ENCODE results near the gene HOXC5. TPM values are rescaled to one million over a fixed set of nuclear protein-coding genes. Genes with fewer than 3 reads are reported as not detected.
"Not testable (repeated sequence)": the region's sequence is repeated elsewhere in the genome, so short reads cannot be mapped to it uniquely, and the experiment has no call there.

HOXC5 gene
- polyA plus RNA-seq, 3 donors: 2.0 to 4.3 (median 2.3) TPM

DNA sequence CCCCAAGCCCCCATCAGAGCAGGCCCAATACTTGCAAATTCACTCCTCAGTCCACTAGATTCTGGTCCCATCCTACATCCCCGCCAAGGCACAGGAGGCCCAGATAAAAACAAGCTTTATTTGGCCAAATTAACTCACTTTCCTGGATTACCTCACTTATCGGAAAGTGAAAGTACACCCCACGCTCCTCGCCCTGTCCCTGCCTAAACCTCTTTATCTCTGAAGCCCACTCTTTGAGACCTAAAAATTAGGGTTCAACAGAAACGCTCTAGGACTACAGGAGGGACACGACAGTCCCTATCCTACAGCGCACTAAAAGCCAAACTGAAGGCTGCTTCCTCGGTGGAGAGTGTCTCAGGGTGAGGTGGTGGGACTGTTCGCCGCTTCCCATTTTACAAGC, 45.0 kb downstream of the HOXC5 start:
- not testable (repeated sequence) for DNase-seq (ENCODE audit: extremely low read depth in 1 of 11, low read depth in 9 of 11, low spot score in 4 of 11)

DNA sequence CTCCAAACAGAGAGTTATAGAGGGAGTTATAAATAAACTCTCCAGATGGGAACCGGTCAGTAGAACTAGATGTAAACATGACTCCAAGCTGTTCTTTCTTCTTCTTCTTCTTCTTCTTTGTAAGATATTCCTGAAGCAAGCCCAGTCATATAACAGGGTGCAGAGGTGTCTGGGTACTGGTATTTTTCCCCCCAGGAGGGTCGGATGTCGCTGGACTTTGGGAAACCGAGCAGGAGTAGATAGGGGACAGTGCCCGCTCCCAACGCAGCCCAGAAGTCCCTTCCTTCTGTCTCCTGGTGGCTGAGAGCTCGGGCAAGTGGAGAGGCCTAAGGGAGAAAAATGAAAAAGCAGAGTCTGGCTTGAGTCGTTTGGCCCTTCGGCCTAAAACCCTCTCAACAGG, 46.3 kb downstream of the HOXC5 start:
- not testable (repeated sequence) for DNase-seq (ENCODE audit: extremely low read depth in 1 of 11, low read depth in 9 of 11, low spot score in 4 of 11)

DNA sequence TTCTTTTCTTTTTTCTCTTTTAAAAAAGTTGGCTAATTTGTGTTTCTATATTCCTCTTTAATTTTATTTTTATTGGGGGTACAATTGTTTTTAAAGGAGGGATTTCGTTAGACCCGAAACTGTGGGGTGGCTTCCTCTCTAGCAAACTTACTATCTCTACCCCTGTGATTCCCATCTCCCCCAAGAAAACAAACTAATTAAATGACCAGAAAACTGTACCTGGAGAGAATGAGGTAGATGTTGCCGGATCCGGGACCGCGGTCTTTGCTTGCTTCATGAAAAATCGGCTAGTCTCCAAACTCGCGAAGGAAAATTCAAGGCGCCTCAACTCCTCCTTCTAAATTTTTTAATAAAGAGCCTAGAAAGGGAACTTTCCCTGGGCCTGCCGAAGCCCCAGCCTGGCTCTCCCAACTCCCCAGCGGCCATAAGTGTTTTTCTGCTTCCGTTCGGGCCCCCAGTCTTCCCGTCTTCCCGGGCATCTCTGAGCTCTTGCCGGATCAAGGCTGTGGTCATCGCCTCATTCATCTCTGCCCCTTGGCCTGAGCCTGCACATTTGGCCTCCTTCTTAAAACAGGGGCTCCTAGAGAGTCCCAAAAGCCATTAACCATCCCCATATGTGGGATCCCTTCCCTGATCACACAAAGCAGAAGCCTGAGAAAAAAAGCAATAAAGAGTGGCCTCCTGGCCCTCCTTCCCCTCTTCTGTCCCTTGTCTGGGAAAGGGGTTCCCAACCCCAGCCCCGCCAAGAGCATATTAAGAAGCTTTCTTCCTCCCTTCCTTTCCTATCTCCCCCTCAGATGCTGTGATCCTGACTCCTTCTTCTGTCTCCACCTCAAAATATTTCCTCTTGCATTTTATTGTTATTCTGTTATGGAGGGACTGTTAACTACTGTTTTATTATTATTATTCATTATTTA, 47.4 kb downstream of the HOXC5 start:
- DNase-seq (ENCODE audit: extremely low read depth in 1 of 11, low read depth in 9 of 11, low spot score in 4 of 11): not testable (repeated sequence)

DNA sequence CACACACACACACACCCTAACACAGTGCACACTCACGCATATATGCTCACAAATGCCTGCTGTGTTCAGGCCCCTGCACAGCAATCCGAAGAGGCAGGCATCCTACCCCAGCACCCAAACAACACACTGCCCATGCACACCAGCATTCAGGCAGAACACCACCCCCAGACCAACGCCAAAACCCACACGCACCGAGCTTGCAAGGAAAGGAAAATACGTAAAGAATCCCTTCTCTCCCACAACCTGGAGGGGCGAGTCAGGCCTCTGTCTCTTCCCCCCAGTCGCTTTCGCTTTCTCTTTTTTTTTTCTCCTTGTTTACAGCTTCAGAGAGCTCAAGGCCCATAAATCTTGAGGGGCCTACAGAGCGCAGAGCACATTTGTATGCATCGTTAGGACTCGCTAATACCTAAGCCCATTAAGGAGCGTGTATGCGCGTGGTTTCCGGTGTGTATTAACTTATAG, 48.2 kb downstream of the HOXC5 start:
- DNase-seq (ENCODE audit: extremely low read depth in 1 of 11, low read depth in 9 of 11, low spot score in 4 of 11): peak in 4 of 11 donors; percentile 61 to 71 (median 66)

DNA sequence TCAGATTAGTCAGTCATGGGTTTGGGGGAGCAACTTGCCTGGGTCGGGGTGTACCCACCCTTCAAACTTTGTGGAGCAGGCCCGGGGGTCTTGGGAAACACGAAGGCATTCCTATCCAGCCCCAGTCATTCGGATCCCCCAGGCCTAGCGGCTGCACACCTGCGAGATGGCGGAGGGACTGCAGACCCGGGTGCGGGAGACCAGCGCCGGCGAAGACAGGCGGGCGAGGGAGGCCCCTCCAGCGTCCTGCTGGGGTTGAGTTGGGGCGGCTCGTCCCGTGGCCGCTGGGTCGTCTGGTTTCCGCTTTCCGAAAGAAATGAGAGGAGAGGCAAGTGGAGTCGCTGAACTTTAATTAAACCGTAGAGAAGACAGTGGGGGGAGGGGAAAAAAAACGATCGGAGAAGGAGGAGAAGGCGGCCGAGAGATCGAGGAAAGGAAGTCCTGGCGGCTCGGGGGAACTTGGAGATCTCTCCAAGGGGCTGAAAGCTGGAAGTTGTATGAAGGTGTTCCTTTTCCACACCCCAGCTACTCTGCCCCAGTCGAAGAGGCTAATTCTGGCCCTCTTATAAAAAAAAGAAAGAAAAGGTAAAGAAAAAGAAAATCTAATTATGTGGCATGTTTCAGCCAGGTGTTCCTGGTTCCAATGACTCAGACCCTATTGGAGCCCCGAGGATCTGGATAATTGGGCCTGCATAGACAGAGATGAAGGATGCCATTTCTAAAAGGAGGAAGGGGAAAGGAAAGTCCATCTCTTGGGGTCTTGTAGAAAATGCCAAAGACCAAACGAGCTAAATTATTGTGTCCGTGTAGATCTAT, 48.9 kb downstream of the HOXC5 start:
- DNase-seq (ENCODE audit: extremely low read depth in 1 of 11, low read depth in 9 of 11, low spot score in 4 of 11): peak in 2 of 11 donors; percentile 65 to 67

DNA sequence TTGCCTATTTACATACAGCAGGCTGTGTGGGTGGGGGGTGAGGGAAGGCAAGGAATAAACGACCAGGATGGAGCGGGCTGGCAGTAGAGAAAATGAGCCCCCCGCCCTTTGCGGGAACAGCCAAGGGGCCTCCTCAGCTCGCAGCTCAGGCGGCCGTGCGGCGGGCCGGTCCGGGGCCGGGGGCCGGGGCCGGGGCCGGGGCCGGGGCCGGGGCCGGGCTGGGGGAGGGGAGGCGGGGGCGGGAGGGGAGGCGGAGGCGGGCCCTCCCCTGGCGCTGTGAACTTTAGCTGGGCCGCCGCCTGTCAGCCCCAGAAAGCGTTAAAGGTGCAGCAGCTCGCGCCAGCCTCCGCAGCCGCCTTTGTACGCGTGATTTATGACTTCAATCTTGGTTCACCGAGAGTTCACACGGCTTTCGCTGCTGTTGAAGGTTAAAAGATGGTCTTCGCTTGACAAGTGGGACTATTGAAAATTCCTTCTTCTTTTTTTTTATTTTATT, 49.6 kb downstream of the HOXC5 start:
- DNase-seq (ENCODE audit: extremely low read depth in 1 of 11, low read depth in 9 of 11, low spot score in 4 of 11): peak in 8 of 11 donors; percentile 70 to 88 (median 82)

Other genes with a start within 250 kb of the HOXC5 start
- gene HOXC13, start 94.2 kb upstream of the HOXC5 start, polyA plus RNA-seq (ENCODE audit: insufficient read length in 3 of 3): under 1 TPM in 1 of 3 donors, not detected in 2; 0.11 TPM
- gene HOXC12, start 78.1 kb upstream of the HOXC5 start, polyA plus RNA-seq (ENCODE audit: insufficient read length in 3 of 3): not detected
- gene HOXC11, start 59.9 kb upstream of the HOXC5 start, polyA plus RNA-seq (ENCODE audit: insufficient read length in 3 of 3): 1 to 10 TPM; 1.8 to 5.7 (median 3.2) TPM
- gene HOTAIR, start 58.1 kb upstream of the HOXC5 start, polyA plus RNA-seq (ENCODE audit: insufficient read length in 3 of 3): 1 to 10 TPM; 1.6 to 4.3 (median 3.0) TPM
- 10 to 100 TPM; 65.1 to 76.9 (median 65.1) TPM for gene HOXC10, start 47.9 kb upstream of the HOXC5 start, polyA plus RNA-seq (ENCODE audit: insufficient read length in 3 of 3)
- gene HOXC9, start 32.9 kb upstream of the HOXC5 start, polyA plus RNA-seq (ENCODE audit: insufficient read length in 3 of 3): 10 to 100 TPM; 25.5 to 34.1 (median 26.5) TPM
- gene HOXC8, start 24.1 kb upstream of the HOXC5 start, polyA plus RNA-seq (ENCODE audit: insufficient read length in 3 of 3): 10 to 100 TPM in 2 of 3 donors, 1 to 10 TPM in 1; 9.9 to 13.1 (median 11.4) TPM
- 10 to 100 TPM; 31.7 to 44.4 (median 36.6) TPM for gene HOXC6, start 4.6 kb upstream of the HOXC5 start, polyA plus RNA-seq (ENCODE audit: insufficient read length in 3 of 3)
- 10 to 100 TPM; 53.9 to 76.1 (median 59.0) TPM for gene HOXC4, start 20.8 kb downstream of the HOXC5 start, polyA plus RNA-seq (ENCODE audit: insufficient read length in 3 of 3)
- 10 to 100 TPM; 29.2 to 37.4 (median 31.2) TPM for gene SMUG1, start 155.9 kb downstream of the HOXC5 start, polyA plus RNA-seq (ENCODE audit: insufficient read length in 3 of 3)
- 100 to 1,000 TPM; 116 to 138 (median 129) TPM for gene CBX5, start 247.1 kb downstream of the HOXC5 start, polyA plus RNA-seq (ENCODE audit: insufficient read length in 3 of 3)
- 1,000 to 10,000 TPM; 3,334 to 4,179 (median 3,887) TPM for gene HNRNPA1, start 247.7 kb downstream of the HOXC5 start, polyA plus RNA-seq (ENCODE audit: insufficient read length in 3 of 3)